Posterior vena cava (tissue), 2 donors: ENCODE results near the gene TMEM139. TPM values are rescaled to one million over a fixed set of nuclear protein-coding genes. Genes with fewer than 3 reads are reported as not detected.
"Not testable (repeated sequence)": the region's sequence is repeated elsewhere in the genome, so short reads cannot be mapped to it uniquely, and the experiment has no call there.

ENCODE experiments used
- DNase-seq: peaks from one replicate; pipeline ENCODE4 v3.0.0-alpha.2; 2020; ENCODE audit warnings: low spot score
- intact Hi-C, 2 donors: fragments of 100-400 bp; cut with DNase I; formaldehyde crosslinking; loops; one replicate each; pipeline versions ENCODE4 v1.14.1 to v1.14.2; 2022 to 2023
- total RNA-seq, 2 donors: library from RNA; stranded (reverse); fragmentation: NEBNext Ultra II Directional; extraction: Animal tissue kit (Norgen Biotek cat#: 25700); gene quantifications; one replicate each; pipeline ENCODE4 v1.2.1, GENCODE V29; 2021
- donor health status: DM: yes; HTN: yes; CAD: no.
- donor health status: DM: yes; HTN: yes; CAD: no.

Gene TMEM139
- total RNA-seq, 2 donors from 2014 or later: 0.29 TPM; not detected in 1

GRCh38 chr7:143256325-143256724 lies 28.4 kb upstream of the TMEM139 start:
- intact Hi-C loops: no loop called here
- DNase-seq: no peak

GRCh38 chr7:143256932-143257331 lies 27.8 kb upstream of the TMEM139 start:
- no peak for DNase-seq
- intact Hi-C loops: no loop called here

DNA sequence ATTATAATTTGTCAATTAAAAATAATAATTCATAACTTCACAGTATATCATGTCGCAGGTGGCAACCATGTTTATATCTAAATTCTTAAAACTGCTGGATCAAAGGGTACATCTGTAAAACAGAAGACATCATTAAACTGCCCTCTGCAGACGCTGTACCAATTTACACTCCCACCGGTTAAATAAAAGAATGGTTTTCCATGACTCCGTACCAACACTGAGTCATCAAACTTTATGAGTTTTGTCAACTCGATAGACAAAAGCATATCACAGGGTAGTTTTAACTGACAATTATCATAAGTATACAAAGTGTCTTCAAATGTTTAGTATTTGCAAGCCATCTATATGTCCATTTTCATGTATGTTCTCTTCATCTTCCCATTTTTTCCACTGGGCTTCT lies 27.3 kb upstream of the TMEM139 start:
- intact Hi-C loops: no loop called here
- no peak for DNase-seq

DNA sequence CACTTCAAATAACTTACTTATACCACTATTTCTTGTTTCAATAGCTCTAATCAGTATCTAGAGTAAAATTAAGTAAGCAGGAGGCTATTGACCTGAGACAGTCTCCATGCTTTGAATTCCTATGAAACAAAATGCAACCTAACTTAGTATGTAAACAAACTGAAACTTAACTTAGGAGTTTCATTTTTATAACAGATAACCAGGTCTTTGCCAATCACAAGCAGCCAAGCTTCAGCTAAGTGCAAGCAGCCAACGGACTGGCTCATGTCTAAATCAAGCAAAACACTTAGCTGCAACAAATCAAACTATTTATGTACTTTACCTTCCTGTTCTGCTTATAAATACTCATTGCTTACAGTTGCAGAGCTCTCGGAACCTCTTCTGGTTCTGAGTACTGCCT lies 25.9 kb upstream of the TMEM139 start:
- DNase-seq: no peak
- intact Hi-C loops: no loop called here

DNA sequence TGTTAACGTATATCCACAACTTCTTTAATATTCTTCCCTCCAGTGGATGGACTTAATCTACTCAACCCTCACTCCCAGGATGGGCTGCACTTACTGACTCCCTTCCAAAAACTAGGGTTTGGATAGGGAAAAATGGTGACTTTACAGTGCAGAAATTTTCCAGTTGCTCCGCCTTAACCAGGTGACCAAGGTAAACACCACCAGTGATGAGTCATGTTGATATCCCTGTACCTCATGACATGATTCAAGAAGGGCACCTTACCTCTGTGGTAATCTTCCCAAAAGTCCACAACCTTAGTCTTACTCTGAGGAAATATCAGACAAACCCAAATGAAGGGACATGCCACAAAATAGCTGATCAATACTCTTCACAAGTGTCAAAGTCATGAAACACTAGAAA lies 25.0 kb upstream of the TMEM139 start:
- no peak for DNase-seq
- intact Hi-C loops: no loop called here

GRCh38 chr7:143261901-143262300 lies 22.9 kb upstream of the TMEM139 start:
- intact Hi-C loops: no loop called here
- no peak for DNase-seq

GRCh38 chr7:143263266-143264195 lies 21.2 kb upstream of the TMEM139 start, which contains the start of gene GSTK1:
TSS of gene GSTK1 (plus strand) at chr7:143263441. CDS start at chr7:143263514, 73 bp downstream.
- DNase-seq: peak; percentile 95
- intact Hi-C loops: no loop called here

GRCh38 chr7:143264196-143264568 lies 20.6 kb upstream of the TMEM139 start:
- intact Hi-C loops, DNase-seq: not testable (repeated sequence)

DNA sequence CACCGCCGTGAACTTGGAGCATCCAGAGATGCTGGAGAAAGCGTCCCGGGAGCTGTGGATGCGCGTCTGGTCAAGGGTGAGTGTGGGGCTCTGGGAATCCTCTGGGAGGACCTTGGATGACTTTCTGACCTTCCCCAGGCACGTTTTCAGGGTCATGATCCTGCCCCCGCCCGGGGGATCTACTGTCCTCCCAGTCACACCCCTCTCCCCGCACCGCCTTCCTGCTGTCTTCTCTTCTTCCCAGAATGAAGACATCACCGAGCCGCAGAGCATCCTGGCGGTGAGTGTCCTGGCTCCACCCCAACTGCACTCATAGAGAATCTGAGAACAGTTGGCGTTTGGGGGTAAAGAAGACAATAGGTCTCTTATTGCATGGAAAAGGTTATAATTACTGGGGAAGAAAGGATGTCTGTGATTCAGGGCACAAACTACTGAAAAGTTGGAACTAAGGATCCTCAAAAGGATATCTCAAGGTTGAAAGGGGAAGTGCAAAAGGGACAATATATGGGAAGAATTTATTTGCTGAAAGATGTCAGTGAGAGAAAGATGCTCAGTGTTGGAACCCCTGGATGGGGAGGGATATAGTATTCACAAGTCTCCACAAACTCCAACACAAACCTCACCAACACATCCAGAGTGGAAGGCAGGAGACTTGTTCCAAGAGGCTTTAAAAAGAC lies 19.6 kb upstream of the TMEM139 start:
- intact Hi-C loops: no loop called here
- no peak for DNase-seq

- intact Hi-C loops: no loop called here
- DNase-seq: no peak
Measured at GRCh38 chr7:143269251-143269650, 15.5 kb upstream of the TMEM139 start.

- intact Hi-C loops: no loop called here
- DNase-seq: no peak
Measured at GRCh38 chr7:143271240-143271639, 13.5 kb upstream of the TMEM139 start.

DNA sequence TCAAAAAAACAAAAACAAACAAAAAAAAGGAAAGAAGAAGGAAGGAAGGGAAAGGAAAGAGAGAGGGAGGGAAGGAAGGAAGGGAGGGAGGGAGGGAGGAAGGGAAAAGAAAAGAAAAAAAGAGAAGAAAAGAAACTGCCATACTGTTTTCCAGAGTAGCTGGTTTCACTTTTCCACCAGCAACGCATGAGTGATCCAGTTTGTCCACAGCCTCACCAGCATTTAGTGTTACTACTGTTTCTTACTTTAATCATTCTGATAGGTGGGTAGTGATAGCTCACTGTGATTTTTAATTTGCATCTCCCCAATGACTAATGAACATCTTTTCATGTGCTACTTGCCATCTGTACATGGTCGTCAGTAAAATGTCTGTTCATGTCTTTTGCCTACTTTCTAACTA lies 11.9 kb upstream of the TMEM139 start:
- intact Hi-C loops: no loop called here
- DNase-seq: no peak

GRCh38 chr7:143279186-143280098 lies 5.3 kb upstream of the TMEM139 start:
- intact Hi-C loops: no loop called here
- DNase-seq: no peak

DNA sequence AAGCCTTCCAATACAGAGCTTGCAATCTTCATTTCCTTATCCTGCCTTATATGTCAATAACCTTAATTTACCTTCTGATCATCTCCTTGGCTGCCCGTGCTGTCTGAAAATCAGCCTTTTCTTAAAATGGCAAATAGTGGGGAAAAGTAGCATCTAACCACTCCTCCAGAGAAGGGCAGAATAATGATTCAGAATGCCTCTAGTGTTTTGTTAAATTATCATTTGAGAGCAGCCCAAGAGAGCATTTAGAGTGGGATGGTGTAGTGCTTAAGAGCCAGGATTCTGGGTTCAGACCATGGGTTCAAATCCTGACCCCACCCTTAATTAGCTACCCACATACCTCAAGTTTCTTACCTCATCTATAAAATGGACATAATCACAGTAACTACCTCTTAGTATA lies 4.6 kb upstream of the TMEM139 start:
- intact Hi-C loops: no loop called here
- no peak for DNase-seq

- DNase-seq: no peak
- intact Hi-C loops: no loop called here
Measured at GRCh38 chr7:143280566-143280965, 4.2 kb upstream of the TMEM139 start.

DNA sequence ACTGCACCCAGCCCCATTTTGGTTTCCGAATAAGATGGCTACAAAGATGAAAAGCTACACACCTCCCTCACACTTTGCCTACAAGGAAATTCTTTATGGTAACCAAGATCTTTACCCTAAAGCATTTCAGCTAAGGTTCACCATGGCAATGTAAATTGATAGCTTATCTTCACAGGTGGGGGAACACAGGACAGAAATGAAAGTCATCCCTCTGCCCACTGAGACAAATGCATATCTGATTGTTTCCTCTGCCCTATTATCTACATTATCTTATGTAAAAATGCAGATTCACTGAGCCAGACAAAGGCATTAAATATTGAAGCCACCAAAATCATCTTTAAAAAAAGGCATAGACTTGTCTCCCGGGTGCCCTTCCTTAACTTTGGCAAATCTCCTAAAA lies 3.2 kb upstream of the TMEM139 start:
- no peak for DNase-seq
- intact Hi-C loops: no loop called here

DNA sequence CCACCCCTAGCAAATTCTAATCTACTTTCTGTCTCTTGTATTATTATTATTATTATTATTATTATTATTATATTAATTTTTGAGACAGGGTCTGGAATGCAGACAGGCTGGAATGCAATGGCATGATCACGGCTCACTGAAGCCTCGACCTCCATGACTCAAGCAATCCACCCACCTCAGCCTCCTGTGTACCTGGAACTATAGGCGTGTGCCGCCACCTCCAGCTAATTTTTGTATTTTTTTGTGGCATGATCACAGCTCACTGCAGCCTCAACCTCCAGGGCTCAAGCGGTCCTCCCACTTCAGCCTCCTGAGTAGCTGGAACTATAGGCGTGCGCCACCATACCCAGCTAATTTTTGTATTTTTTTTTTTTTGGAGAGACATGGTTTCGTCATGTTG lies 2.6 kb upstream of the TMEM139 start:
- no peak for DNase-seq
- intact Hi-C loops: no loop called here

DNA sequence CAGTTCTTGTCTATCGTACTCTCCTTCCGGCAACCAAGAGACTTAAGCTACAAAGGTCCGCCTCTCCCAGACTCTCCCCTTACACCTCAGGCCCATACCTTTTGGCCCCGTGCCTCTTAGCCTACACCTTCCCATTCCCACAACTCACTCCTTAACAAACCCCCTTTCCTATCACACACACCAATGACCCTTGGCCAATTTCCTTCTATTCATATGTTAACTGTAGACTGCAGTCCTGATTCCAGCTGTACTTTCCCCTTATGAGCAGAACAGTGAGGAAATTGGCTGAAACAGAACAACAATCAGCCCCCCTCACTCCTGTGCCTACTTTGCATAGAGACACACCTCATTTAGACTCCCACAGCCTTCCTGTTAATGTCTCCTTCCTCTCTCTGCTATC lies 1.4 kb upstream of the TMEM139 start:
- intact Hi-C loops: no loop called here

DNA sequence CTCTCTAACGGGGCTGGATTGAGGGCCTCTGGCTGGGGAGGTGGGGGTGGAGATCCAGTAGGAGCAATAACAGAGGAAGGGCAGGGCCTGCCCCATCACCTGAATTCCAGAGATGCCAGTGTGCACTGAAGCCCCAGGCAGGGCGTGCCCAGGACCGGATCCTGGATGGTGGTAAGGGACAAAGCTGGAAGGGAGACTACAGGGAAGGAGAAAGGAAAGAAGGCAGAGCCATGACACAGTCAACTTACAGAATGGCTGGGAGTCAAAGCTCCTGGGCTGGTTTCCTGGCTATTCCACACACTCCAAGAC lies 666 bp downstream of the TMEM139 start:
- intact Hi-C loops: no loop called here
- no peak for DNase-seq

More for the DNA sequence above, 1.4 kb upstream of the TMEM139 start:
- DNase-seq: no peak
